HepG2 (cell line): ENCODE results near the gene L3MBTL4. TPM values are rescaled to one million over a fixed set of nuclear protein-coding genes. Genes with fewer than 3 reads are reported as not detected.
A peak's percentile ranks its signal among the peaks of the same experiment; 100 is the strongest.

Experiments
- ATAC-seq: fragments of 200-7000 bp; cut with Tn5 transposase; 3 replicates; pipeline ENCODE4 v1.9.1; 2020; ENCODE audit warnings: mild to moderate bottlenecking, moderate library complexity
- BruUV-seq: library from RNA; stranded (reverse); fragments of 400-500 nt; replicated peaks from 2 replicates; lab custom pipeline; 2021; lab: Mats Ljungman, UMichigan
- CTCF ChIA-PET: fragments of 300-600 bp; formaldehyde crosslinking; extraction: SDS; loops from one replicate; lab custom pipeline; 2021; ENCODE audit warnings: low total read pairs, inconsistent platforms, low intra/inter-chr PET ratio; lab: Yijun Ruan, JAX
- POLR2A ChIA-PET: fragments of 350-600 bp; sonication (Branson Sonifier 250); formaldehyde crosslinking; loops from one replicate; lab custom pipeline; 2020; ENCODE audit warnings: antibody characterized with exemption, inconsistent platforms; lab: Yijun Ruan, JAX
- DNase-seq: peaks from one replicate; pipeline ENCODE4 v3.0.0-alpha.2; 2015; ENCODE audit warnings: low spot score
- FAIRE-seq: peaks from 3 replicates; lab custom pipeline; 2011; peaks lifted over from hg19 to GRCh38; lab: Jason Lieb, UNC
- H2AFZ ChIP-seq: one replicate; pipeline ENCODE4 v1.6.1; 2011; ENCODE audit warnings: low read length, inconsistent platforms
- H3K27ac ChIP-seq: fragments of 300-600 bp; 3 replicates; pipeline ENCODE4 v1.8.0; 2011; ENCODE audit warnings: mixed run types, mild to moderate bottlenecking, mixed read lengths, low read length, inconsistent platforms; ENCODE audit not compliant: insufficient read depth; ENCODE audit errors: extremely low read length
- H3K27me3 ChIP-seq, 2 experiments: fragments of 200-600 bp in 1 of 2; 2 replicates in 1 of 2; 3 replicates in 1 of 2; pipeline versions ENCODE4 v1.6.0 to v1.8.0; 2011; ENCODE audit warnings: low read length in 2 of 2, mild to moderate bottlenecking in 2 of 2, moderate library complexity in 2 of 2, inconsistent platforms in 1 of 2; ENCODE audit not compliant: insufficient read depth in 2 of 2, control insufficient read depth in 1 of 2
- H3K36me3 ChIP-seq, 2 experiments: fragments of 200-600 bp in 1 of 2; replicated peaks in 1 of 2; 2 replicates in 1 of 2; 3 replicates in 1 of 2; pipeline versions ENCODE4 v1.5.1 to v1.8.0; 2011; ENCODE audit warnings: low read length in 2 of 2, inconsistent platforms in 1 of 2; ENCODE audit not compliant: insufficient read depth in 2 of 2, control insufficient read depth in 1 of 2
- H3K4me1 ChIP-seq: 2 replicates; pipeline ENCODE4 v1.5.1; 2012; ENCODE audit warnings: low read length, inconsistent platforms; ENCODE audit not compliant: insufficient read depth
- H3K4me2 ChIP-seq: 2 replicates; pipeline ENCODE4 v1.6.0; 2011; ENCODE audit warnings: low read depth, low read length, inconsistent platforms
- H3K4me3 ChIP-seq, 3 experiments: fragments of 200-600 bp in 1 of 3; sonication (generic), shearing (Covaris generic) in 1 of 3; replicated peaks in 1 of 3; 2 replicates each; pipeline ENCODE4 v1.5.1; 2011 to 2016; ENCODE audit warnings: low read length in 3 of 3, inconsistent platforms in 2 of 3, low read depth in 2 of 3, mild to moderate bottlenecking in 2 of 3, control low read depth in 1 of 3, mixed read lengths in 1 of 3; ENCODE audit not compliant: insufficient read depth in 1 of 3
- H3K79me2 ChIP-seq: one replicate; pipeline ENCODE4 v1.6.1; 2011; ENCODE audit warnings: low read length, inconsistent platforms; ENCODE audit not compliant: insufficient read depth
- H3K9ac ChIP-seq: 2 replicates; pipeline ENCODE4 v1.6.0; 2011; ENCODE audit warnings: mild to moderate bottlenecking, low read depth, low read length, inconsistent platforms; ENCODE audit not compliant: insufficient read depth
- H3K9me3 ChIP-seq: 2 replicates; pipeline ENCODE4 v1.5.1; 2012; ENCODE audit warnings: mild to moderate bottlenecking, low read length
- H4K20me1 ChIP-seq: 2 replicates; pipeline ENCODE4 v1.6.0; 2011; ENCODE audit warnings: inconsistent platforms, mild to moderate bottlenecking, low read length, moderate library complexity; ENCODE audit not compliant: insufficient read depth
- BRD4 ChIP-seq: sonication (generic); formaldehyde crosslinking; IDR thresholded peaks from 2 replicates; pipeline ENCODE4 v1.4.0; 2020; ENCODE audit warnings: missing genetic modification reagents
- CCDC6 ChIP-seq: sonication (generic); formaldehyde crosslinking; IDR thresholded peaks from 2 replicates; pipeline ENCODE4 v1.8.1; 2022; ENCODE audit warnings: mild to moderate bottlenecking, missing genetic modification reagents, moderate library complexity
- ESRRA ChIP-seq: sonication (generic); formaldehyde crosslinking; IDR thresholded peaks from 2 replicates; pipeline ENCODE4 v1.5.1; 2020; ENCODE audit warnings: mild to moderate bottlenecking, low read depth, missing genetic modification reagents
- FOSL2 ChIP-seq: sonication (generic); formaldehyde crosslinking; IDR thresholded peaks from 2 replicates; pipeline ENCODE4 v1.4.0; 2020; ENCODE audit warnings: missing genetic modification reagents
- JUNB ChIP-seq: sonication (generic); formaldehyde crosslinking; IDR thresholded peaks from 2 replicates; pipeline ENCODE4 v1.8.0; 2022; ENCODE audit warnings: missing genetic modification reagents, mild to moderate bottlenecking, borderline replicate concordance
- MAX ChIP-seq: IDR thresholded peaks from 2 replicates; pipeline ENCODE4 v1.6.1; 2012; ENCODE audit warnings: inconsistent platforms
- SALL1 ChIP-seq: sonication (generic); formaldehyde crosslinking; IDR thresholded peaks from 2 replicates; pipeline ENCODE4 v1.8.0; 2022; ENCODE audit warnings: mild to moderate bottlenecking, missing genetic modification reagents
- ZBTB7B ChIP-seq: sonication (generic); formaldehyde crosslinking; IDR thresholded peaks from 2 replicates; pipeline ENCODE4 v1.4.0; 2020; ENCODE audit warnings: missing genetic modification reagents
- ZNF138 ChIP-seq: sonication (generic); formaldehyde crosslinking; IDR thresholded peaks from 2 replicates; pipeline ENCODE4 v1.5.0; 2020; ENCODE audit warnings: mild to moderate bottlenecking, low read depth, missing genetic modification reagents
- ZNF205 ChIP-seq: IDR thresholded peaks from 2 replicates; pipeline ENCODE4 v1.6.1; 2018; ENCODE audit warnings: missing biosample characterization, missing genetic modification reagents
- WGBS: methylation state at CpG from one replicate; pipeline ENCODE4 v1.1.6; 2017; ENCODE audit warnings: low lambda C conversion rate; 5-methylcytosine and 5-hydroxymethylcytosine counted together
- in situ Hi-C: cut with HindIII; loops from 2 replicates; pipeline ENCODE4 v1.10.0; 2017; ENCODE audit warnings: low pct_unique_long_range_greater_than_20kb; ENCODE audit not compliant: extremely low pct_ligation_motif_present
- intact Hi-C: fragments of 100-400 bp; cut with micrococcal nuclease; formaldehyde crosslinking; loops from one replicate; pipeline ENCODE4 v1.10.0; 2022; ENCODE audit not compliant: unreplicated experiment
- polyA plus RNA-seq, 8 experiments: library from polyadenylated mRNA; depleted of rRNA in 3 of 8; stranded (reverse) in 7 of 8; unstranded in 1 of 8; fragments of >200 nt; fragmentation: Illumina TruSeq in 4 of 8; extraction: Trizol in 4 of 8; gene quantifications; 2 replicates each; pipeline versions ENCODE4 v1.2.1 to v1.2.3, GENCODE V29; 2011 to 2016; ENCODE audit warnings: low read depth in 4 of 8, missing spikeins in 1 of 8, mixed read lengths in 1 of 8; ENCODE audit not compliant: insufficient read depth in 1 of 8
- total RNA-seq, 5 experiments: library from RNA; depleted of rRNA; stranded (reverse); fragments of >200 nt; fragmentation: Illumina TruSeq; extraction: Trizol; gene quantifications; 2 replicates each; pipeline ENCODE4 v1.2.3, GENCODE V29; 2016; ENCODE audit warnings: low read depth in 1 of 5

L3MBTL4 gene
- total and polyA plus RNA-seq, 2 of the 13 experiments (the other 11 are each of a cell fraction or from before 2014, with no cell fraction given) = 10.8 to 13.3 TPM

DNA sequence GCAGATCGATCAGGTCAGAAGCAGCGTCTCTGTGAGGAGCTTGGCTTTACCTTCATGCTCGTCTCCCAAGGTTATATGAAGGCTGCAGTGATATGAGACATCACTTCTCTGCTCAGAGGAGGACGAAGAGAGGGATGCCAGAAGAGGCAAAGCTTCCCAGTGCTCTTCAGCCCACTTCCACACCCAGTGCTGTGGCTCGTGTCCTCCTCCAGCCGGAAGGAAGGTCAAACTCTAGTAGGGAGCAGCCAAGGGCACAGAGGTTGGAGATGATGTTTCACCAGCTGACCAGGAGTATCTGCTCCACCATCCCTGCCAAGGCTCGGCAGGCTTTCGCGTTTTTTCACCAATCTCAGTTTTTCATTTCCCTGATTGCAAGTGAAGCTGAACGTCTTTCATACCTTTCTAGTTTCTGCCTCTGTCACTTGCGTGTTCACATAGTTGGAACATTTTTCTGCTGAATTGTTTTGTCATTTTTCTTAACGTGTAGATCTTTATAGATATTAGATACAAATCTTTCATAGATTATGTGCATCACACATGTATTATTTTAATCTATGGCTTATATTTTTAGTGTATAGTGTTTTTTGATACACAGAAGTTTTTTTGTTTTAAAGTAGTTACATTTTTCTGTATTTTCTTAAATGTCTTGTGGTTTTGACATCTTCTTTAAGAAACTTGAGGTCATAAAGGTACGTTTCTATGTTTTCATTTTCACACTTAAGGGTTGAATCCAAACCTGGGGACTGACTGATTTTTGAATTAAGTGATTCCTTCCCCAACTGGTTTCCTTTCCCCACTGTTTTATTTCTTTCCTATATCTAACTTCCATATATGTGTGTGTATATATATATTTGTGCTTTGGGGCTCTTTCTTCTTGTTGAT, 23.5 kb upstream of the L3MBTL4 start:
- ATAC-seq = peak; percentile 65; the same call in 2 of the 3 replicates
- Histone ChIP-seq H3K36me3 (no peaks in the 10 kb centered on the region), H4K20me1 (no peaks in the 10 kb centered on the region), H3K4me1 (no peaks in the 10 kb centered on the region), H2AFZ (peak overlapping the region; percentile 98), H3K9ac (peak overlapping the region; percentile 23; the same call in 1 of the 2 replicates)
- POLR2A ChIA-PET = no interaction called here
- TF ChIP-seq ZBTB7B (CRISPR knock-in tag) = no peak
- TF ChIP-seq SALL1 (CRISPR knock-in tag) = peak; percentile 41; the same call in 1 of the 2 replicates
- 0 out of 2 replicates have a peak, but pooled peaks have one; percentile 50 for TF ChIP-seq ESRRA (CRISPR knock-in tag)
- TF ChIP-seq, all 625 proteins: peak for 2
- Histone ChIP-seq H3K27ac (no peak overlapping the region), H3K27me3 (no peaks in the 10 kb centered on the region; a peak in 2 of 5 replicates), H3K4me3 (peak overlapping the region; percentile 3 to 49 (median 41); a peak in 3 of 6 replicates), H3K4me2 (peak overlapping the region; percentile 73), H3K79me2 (no peaks in the 10 kb centered on the region), H3K9me3 (no peaks in the 10 kb centered on the region)
- FAIRE-seq (no peak), DNase-seq (no peak)
- in situ Hi-C loops = no loop called here
- CTCF ChIA-PET = no interaction called here
- intact Hi-C loops = no loop called here
- 30% methylated on average over 13 of the region's 13 CpGs for WGBS
- BruUV-seq = no TSS peak

GRCh38 chr18:6435731-6436130, 21.0 kb upstream of the L3MBTL4 start:
- POLR2A ChIA-PET = no interaction called here
- Histone ChIP-seq H3K4me2 (no peak overlapping the region), H3K4me1 (peaks cover 15% of the 10 kb centered on the region), H3K9me3 (no peaks in the 10 kb centered on the region), H3K79me2 (no peaks in the 10 kb centered on the region), H3K36me3 (no peaks in the 10 kb centered on the region), H3K9ac (no peak overlapping the region), H4K20me1 (no peaks in the 10 kb centered on the region), H2AFZ (no peak overlapping the region), H3K27me3 (no peaks in the 10 kb centered on the region; a peak in 2 of 5 replicates), H3K27ac (no peak overlapping the region), H3K4me3 (no peak overlapping the region)
- intact Hi-C loops = no loop called here
- CTCF ChIA-PET = no interaction called here
- WGBS = 0% methylated on average over 1 of the region's 1 CpG
- FAIRE-seq = no peak
- no peak for TF ChIP-seq JUNB
- no peak for TF ChIP-seq BRD4 (CRISPR knock-in tag)
- no peak for TF ChIP-seq CCDC6
- no peak for TF ChIP-seq FOSL2 (CRISPR knock-in tag)
- TF ChIP-seq ZNF138 (CRISPR knock-in tag) = no peak
- no peak for TF ChIP-seq ZNF205 (CRISPR knock-in tag)
- TF ChIP-seq MAX = no peak
- no peak for ATAC-seq
- DNase-seq = no peak
- BruUV-seq = no TSS peak
- in situ Hi-C loops = no loop called here
